ENCODE measurements around the gene KCNK3.
"Not testable (repeated sequence)": the region's sequence is repeated elsewhere in the genome, so short reads cannot be mapped to it uniquely, and the experiment has no call there.

The KCNK3 gene

DNA sequence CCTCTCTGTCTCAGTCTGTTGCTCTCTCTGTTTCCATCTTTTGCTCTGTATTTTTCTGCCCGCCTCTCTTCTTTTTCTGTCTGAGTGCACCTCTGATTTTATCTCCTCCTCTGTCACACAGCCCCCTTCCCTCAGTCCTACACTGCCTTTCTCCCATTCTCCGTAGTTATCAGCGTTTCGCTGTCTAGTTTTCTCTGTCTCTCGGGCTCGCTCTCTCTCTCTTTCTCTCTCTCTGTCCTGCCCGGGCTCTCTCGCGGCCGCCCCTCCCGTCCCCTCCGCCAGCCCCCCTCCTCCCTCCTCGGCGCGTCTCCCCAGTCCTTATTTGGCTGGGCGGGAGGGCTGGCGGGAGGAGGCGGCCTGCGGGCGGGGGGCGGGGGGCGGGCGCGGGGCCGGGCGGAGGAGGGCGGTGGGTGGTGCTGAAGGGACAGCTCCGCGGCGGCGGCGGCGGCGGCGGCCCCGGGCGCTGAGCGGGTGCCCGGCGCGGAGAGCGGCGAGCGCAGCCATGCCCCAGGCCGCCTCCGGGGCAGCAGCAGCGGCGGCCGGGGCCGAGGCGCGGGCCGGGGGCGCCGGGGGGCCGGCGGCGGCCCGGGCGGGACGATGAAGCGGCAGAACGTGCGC is at the start of gene KCNK3:
Gene KCNK3, plus strand, starts transcription at position 444 of the 618 bp plus-strand sequence. Its CDS starts 154 bp downstream, at position 598.
- no peak for FAIRE-seq

GRCh38 chr2:26644188-26644835 is 48.2 kb upstream of the KCNK3 start:
- FAIRE-seq, result no peak

- no peak for FAIRE-seq
These were observed 46.8 kb upstream of the KCNK3 start for GRCh38 chr2:26645762-26646161.

- FAIRE-seq, result no peak
These were observed 45.4 kb upstream of the KCNK3 start for GRCh38 chr2:26646986-26647672.

DNA sequence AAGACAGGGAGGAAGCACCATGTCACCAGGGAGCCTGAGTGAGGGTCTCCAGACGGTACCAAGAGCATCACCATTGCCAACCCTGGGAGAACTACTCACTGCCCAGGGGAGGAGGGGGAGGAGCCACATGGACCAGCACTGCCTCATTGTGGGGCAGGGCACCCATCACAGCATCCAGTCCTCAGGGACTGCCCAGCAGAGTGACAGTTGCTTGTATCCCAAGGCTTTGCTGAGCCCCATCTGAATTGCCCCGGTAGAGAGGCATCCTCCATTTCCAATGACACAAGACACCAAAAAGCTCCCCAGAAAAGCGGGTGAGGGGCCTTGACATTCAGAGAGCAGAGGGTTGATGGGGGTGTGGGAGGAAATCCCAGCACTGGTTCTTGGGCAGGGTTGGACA is 44.5 kb upstream of the KCNK3 start:
- FAIRE-seq, result no peak

GRCh38 chr2:26648516-26648915 is 44.0 kb upstream of the KCNK3 start:
- no peak for FAIRE-seq

DNA sequence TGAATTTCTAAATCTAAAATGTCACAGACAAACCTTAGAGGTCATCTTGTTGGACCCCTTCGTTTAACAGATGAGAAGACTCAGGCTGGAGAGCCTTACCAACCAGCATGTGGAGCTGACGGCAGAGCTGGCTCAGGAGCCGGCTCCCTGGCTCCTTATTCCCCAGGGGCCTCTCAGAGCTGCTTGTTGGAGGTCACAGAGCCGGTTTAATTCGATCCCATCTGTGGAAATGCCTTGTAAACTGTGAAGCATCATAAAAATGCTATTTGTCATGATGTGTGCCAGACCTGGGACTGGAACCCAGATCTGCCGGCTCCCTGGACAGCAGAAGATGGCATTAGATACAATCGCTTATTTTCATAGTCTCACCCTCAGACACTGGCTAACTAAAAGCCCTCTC is 43.2 kb upstream of the KCNK3 start:
- no peak for FAIRE-seq

- FAIRE-seq, result no peak
These were observed 42.4 kb upstream of the KCNK3 start for GRCh38 chr2:26649992-26650712.

- FAIRE-seq, result no peak
These were observed 41.6 kb upstream of the KCNK3 start for GRCh38 chr2:26650713-26651469.

GRCh38 chr2:26651470-26651771 is 41.1 kb upstream of the KCNK3 start:
- FAIRE-seq, result no peak

DNA sequence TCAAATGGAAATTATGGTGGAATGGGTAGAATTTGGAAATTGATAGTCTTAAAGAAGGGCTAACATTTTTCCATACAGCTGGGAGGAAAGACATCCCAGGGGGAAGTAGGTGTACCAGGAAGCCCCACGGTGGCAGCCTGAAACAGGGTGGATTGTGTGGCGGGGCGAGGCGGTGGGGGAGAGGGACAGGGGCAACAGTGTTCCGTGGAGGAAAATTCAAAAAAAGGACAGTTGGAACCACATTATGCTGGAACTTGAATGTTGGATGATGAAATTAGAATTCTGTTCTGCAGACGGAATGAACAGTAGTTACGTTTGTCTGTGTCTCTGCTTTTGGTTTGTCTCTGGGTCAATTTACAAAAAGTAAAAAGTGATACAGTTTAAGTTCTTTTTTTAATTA is 40.7 kb upstream of the KCNK3 start:
- FAIRE-seq, result no peak

- no peak for FAIRE-seq
These were observed 40.0 kb upstream of the KCNK3 start for GRCh38 chr2:26652361-26653041.

DNA sequence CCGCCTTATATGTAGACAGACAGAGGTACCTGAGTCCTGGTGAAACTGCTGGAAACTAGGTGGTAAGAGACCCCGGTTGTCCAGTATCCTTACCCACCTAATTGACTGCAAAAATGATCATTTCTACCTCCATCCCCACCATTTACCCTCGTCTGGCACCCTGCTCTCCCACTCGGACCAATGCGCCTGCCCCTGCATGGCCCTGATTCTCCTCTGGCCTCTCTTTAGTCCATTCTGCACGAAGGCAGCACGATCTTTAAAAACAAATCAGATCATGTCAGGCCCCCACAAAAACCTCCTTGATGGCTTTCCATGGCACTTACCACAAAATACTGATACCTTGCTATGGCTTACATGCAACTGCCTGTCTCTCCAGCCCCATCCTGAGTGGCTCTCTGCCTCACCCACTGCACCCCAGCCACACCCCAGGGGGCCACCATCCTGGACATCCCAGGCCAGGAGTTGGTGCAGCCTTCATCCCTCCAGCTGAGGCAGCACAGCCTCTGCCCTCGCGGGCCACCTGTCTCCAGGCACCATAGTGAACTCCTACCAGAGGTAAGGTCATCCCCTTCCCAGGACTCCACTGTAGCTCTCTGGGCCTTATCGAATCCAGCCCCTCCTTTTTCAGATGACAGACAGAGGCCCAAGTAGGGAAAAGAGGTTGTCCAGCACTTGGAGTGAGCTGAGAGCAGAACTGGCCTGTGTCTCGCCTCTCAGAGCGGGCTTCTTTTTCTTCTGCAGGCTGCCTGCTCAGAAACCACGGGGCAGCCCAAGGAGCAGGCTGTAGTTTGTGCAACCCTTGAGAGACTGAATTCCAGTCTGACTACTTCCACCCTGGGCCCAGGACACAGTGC is 39.1 kb upstream of the KCNK3 start:
- no peak for FAIRE-seq

DNA sequence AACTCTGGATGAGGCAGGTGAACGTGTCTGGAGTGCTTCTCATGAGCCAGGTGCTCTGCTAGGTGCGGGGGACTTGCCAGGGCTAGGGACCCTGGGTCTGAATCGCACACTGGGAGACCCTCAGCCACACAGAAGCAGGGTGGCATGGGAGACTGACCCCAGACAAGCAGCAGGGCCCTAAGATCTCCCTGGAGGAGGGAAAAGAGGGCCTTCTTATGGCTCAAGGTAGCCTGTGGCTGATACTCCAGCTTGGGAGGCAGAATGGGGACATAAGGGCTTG is 38.5 kb upstream of the KCNK3 start:
- FAIRE-seq, result no peak

DNA sequence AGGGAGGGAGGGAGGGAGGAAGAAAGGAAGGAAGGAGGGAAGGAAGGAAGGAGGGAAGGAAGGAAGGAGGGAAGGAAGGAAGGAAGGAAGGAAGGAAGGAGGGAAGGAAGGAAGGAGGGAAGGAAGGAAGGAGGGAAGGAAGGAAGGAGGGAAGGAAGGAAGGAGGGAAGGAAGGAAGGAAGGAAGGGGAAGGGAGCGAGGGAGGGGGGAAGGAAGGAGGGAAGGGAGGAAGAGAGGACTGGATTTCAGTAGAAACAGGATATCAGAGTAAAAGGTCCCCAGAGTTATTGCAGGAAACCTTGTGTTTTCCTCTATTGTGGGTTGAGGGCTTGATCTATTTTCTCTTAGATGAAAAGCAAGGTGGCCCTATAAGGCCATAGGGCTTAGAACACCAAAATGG is 37.4 kb upstream of the KCNK3 start:
- not testable (repeated sequence) for FAIRE-seq

GRCh38 chr2:26655611-26656195 is 36.8 kb upstream of the KCNK3 start:
- no peak for FAIRE-seq

- no peak for FAIRE-seq
These were observed 35.3 kb upstream of the KCNK3 start for GRCh38 chr2:26657265-26657664.

- FAIRE-seq, result no peak
These were observed 33.7 kb upstream of the KCNK3 start for GRCh38 chr2:26658691-26659346.

DNA sequence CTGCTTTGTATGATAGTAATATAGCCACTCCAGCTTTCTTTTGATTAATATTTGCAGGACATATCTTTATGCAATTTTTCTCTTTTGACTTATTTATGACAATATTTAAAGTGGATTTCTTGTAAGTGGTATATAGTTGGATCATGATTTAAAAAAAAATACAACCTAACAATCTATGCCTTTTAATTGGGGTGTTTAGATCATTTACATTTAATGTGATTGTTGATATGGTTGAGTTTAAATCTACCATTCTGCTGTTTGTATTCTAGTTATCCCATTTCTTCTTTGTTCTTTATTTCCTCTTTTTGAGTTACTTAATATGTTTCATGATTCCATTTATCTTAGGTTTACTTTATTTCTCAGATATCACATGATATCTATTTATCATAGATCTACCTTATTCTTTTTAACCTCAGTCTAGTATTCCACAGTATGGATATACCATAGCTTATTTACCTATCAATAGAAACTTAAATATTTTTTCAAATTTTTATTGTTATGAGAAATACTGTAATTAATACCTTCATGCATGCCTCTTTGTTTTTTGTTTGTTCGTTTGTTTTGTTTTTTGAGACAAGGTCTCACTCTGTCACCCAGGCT is 32.1 kb upstream of the KCNK3 start:
- peak; percentile 68 for FAIRE-seq

GRCh38 chr2:26665296-26665695 is 27.2 kb upstream of the KCNK3 start:
- not testable (repeated sequence) for FAIRE-seq
